KMS-11 (cell line): ENCODE data around the gene GALNT17.

Source experiments
- H2AFZ ChIP-seq: fragments of 200-600 bp; sonication (generic); 2 replicates; pipeline ENCODE4 v1.6.1; 2016; ENCODE audit warnings: antibody characterized with exemption, mixed run types, low read depth
- H3K27ac ChIP-seq: fragments of 200-600 bp; sonication (generic); 2 replicates; pipeline ENCODE4 v1.6.1; 2016; ENCODE audit warnings: mild to moderate bottlenecking, mixed run types
- H3K27me3 ChIP-seq: fragments of 200-600 bp; sonication (generic); 2 replicates; pipeline ENCODE4 v1.6.1; 2017; ENCODE audit warnings: mild to moderate bottlenecking, low read depth, mixed run types, moderate library complexity; ENCODE audit not compliant: insufficient read depth
- H3K36me3 ChIP-seq: fragments of 200-600 bp; sonication (generic); 2 replicates; pipeline ENCODE4 v1.6.1; 2017; ENCODE audit warnings: mild to moderate bottlenecking, mixed run types; ENCODE audit not compliant: insufficient read depth
- H3K4me1 ChIP-seq: fragments of 200-600 bp; sonication (generic); 2 replicates; pipeline ENCODE4 v1.6.1; 2016; ENCODE audit warnings: mild to moderate bottlenecking, low read depth, mixed run types; ENCODE audit not compliant: poor library complexity, severe bottlenecking
- H3K4me2 ChIP-seq: fragments of 200-600 bp; sonication (generic); 2 replicates; pipeline ENCODE4 v1.7.0; 2016; ENCODE audit warnings: mild to moderate bottlenecking, mixed run types
- H3K4me3 ChIP-seq: fragments of 200-600 bp; sonication (generic); IDR thresholded peaks from 2 replicates; pipeline ENCODE4 v1.6.1; 2017; ENCODE audit warnings: low read depth, low read length, mixed read lengths; ENCODE audit not compliant: insufficient read depth
- H3K79me2 ChIP-seq: fragments of 200-600 bp; sonication (generic); 2 replicates; pipeline ENCODE4 v1.6.1; 2016; ENCODE audit warnings: low read depth, mixed run types; ENCODE audit not compliant: insufficient read depth
- H3K9ac ChIP-seq: fragments of 200-600 bp; sonication (generic); 2 replicates; pipeline ENCODE4 v1.6.1; 2016; ENCODE audit warnings: mild to moderate bottlenecking, mixed run types
- H4K20me1 ChIP-seq: fragments of 200-600 bp; sonication (generic); 2 replicates; pipeline ENCODE4 v1.6.1; 2016; ENCODE audit warnings: mild to moderate bottlenecking, mixed run types; ENCODE audit not compliant: insufficient read depth
- CTCF ChIP-seq: fragments of 200-600 bp; sonication (generic); conservative IDR thresholded peaks from 2 replicates; pipeline ENCODE4 v1.6.1; 2017; ENCODE audit warnings: low read depth, mild to moderate bottlenecking, antibody characterized with exemption, low read length, moderate library complexity, mixed read lengths

Gene GALNT17

GRCh38 chr7:71300086-71300485 is 168.1 kb downstream of the GALNT17 start:
- H3K27me3 ChIP-seq, result no peaks in the 10 kb centered on the region
- H3K27ac ChIP-seq, result no peak overlapping the region
- H4K20me1 ChIP-seq, result no peaks in the 10 kb centered on the region
- H2AFZ ChIP-seq, result no peak overlapping the region
- no peak overlapping the region for H3K4me2 ChIP-seq
- no peak overlapping the region for H3K9ac ChIP-seq
- H3K4me1 ChIP-seq, result no peaks in the 10 kb centered on the region
- H3K79me2 ChIP-seq, result no peaks in the 10 kb centered on the region
- no peaks in the 10 kb centered on the region for H3K36me3 ChIP-seq
- TF ChIP-seq CTCF, result no peak
- H3K4me3 ChIP-seq, result no peak overlapping the region

GRCh38 chr7:71300603-71301002 is 168.7 kb downstream of the GALNT17 start:
- Histone ChIP-seq H3K79me2 (no peaks in the 10 kb centered on the region), H3K36me3 (no peaks in the 10 kb centered on the region), H2AFZ (no peak overlapping the region), H3K27ac (no peak overlapping the region), H3K4me1 (no peaks in the 10 kb centered on the region), H3K4me2 (no peak overlapping the region), H3K4me3 (no peak overlapping the region), H4K20me1 (no peaks in the 10 kb centered on the region), H3K9ac (no peak overlapping the region), H3K27me3 (no peaks in the 10 kb centered on the region)
- TF ChIP-seq CTCF, result no peak

- Histone ChIP-seq H3K27ac (no peak overlapping the region), H3K9ac (no peak overlapping the region), H3K4me2 (no peak overlapping the region), H3K27me3 (no peaks in the 10 kb centered on the region), H4K20me1 (no peaks in the 10 kb centered on the region), H3K4me1 (no peaks in the 10 kb centered on the region), H3K36me3 (no peaks in the 10 kb centered on the region), H3K79me2 (no peaks in the 10 kb centered on the region), H2AFZ (no peak overlapping the region), H3K4me3 (no peak overlapping the region)
- no peak for TF ChIP-seq CTCF
Measured at GRCh38 chr7:71301167-71301566, 169.2 kb downstream of the GALNT17 start.

GRCh38 chr7:71303566-71303965 is 171.6 kb downstream of the GALNT17 start:
- Histone ChIP-seq H3K4me1 (no peaks in the 10 kb centered on the region), H3K27ac (no peak overlapping the region), H3K36me3 (no peaks in the 10 kb centered on the region), H2AFZ (no peak overlapping the region), H4K20me1 (no peaks in the 10 kb centered on the region), H3K4me2 (no peak overlapping the region), H3K27me3 (no peaks in the 10 kb centered on the region), H3K79me2 (no peaks in the 10 kb centered on the region), H3K9ac (no peak overlapping the region), H3K4me3 (no peak overlapping the region)
- no peak for TF ChIP-seq CTCF

- Histone ChIP-seq H3K4me3 (no peak overlapping the region), H3K79me2 (no peaks in the 10 kb centered on the region), H4K20me1 (no peaks in the 10 kb centered on the region), H3K4me1 (no peaks in the 10 kb centered on the region), H3K27me3 (no peaks in the 10 kb centered on the region), H3K36me3 (no peaks in the 10 kb centered on the region), H3K4me2 (no peak overlapping the region), H3K27ac (no peak overlapping the region), H2AFZ (no peak overlapping the region), H3K9ac (no peak overlapping the region)
- TF ChIP-seq CTCF, result no peak
Measured at GRCh38 chr7:71308096-71308495, 176.2 kb downstream of the GALNT17 start.
